ENCODE data around the gene ADIPOQ.

DNA sequence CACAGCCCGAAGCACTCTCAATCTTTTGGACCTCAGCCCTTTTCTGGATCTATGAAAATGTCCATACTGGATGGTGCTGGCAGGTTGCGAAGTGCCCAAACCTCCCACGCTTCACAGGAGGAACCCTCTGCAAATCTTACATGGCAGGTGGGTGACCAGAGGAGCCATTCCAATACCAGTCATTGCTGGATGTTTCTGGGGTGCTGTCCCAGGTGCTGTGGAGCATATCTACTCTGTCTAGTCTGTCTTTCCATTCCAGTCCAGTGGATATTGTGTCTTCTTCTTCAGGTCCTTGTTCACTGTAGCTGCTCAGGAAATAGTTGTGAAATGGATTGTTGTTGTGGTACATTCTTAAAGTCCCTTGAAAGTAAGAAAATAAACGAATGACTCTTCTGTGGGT is 10.7 kb upstream of the ADIPOQ start:
- TF ChIP-seq, protein P1, sequence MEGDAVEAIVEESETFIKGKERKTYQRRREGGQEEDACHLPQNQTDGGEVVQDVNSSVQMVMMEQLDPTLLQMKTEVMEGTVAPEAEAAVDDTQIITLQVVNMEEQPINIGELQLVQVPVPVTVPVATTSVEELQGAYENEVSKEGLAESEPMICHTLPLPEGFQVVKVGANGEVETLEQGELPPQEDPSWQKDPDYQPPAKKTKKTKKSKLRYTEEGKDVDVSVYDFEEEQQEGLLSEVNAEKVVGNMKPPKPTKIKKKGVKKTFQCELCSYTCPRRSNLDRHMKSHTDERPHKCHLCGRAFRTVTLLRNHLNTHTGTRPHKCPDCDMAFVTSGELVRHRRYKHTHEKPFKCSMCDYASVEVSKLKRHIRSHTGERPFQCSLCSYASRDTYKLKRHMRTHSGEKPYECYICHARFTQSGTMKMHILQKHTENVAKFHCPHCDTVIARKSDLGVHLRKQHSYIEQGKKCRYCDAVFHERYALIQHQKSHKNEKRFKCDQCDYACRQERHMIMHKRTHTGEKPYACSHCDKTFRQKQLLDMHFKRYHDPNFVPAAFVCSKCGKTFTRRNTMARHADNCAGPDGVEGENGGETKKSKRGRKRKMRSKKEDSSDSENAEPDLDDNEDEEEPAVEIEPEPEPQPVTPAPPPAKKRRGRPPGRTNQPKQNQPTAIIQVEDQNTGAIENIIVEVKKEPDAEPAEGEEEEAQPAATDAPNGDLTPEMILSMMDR (IDR thresholded peaks at IDR 0.05; ENCODE audit: low read depth, low read length, missing input control) = no peak
- TF ChIP-seq, protein P2, sequence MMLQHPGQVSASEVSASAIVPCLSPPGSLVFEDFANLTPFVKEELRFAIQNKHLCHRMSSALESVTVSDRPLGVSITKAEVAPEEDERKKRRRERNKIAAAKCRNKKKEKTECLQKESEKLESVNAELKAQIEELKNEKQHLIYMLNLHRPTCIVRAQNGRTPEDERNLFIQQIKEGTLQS (IDR thresholded peaks at IDR 0.05) = no peak
- TF ChIP-seq, protein P3, sequence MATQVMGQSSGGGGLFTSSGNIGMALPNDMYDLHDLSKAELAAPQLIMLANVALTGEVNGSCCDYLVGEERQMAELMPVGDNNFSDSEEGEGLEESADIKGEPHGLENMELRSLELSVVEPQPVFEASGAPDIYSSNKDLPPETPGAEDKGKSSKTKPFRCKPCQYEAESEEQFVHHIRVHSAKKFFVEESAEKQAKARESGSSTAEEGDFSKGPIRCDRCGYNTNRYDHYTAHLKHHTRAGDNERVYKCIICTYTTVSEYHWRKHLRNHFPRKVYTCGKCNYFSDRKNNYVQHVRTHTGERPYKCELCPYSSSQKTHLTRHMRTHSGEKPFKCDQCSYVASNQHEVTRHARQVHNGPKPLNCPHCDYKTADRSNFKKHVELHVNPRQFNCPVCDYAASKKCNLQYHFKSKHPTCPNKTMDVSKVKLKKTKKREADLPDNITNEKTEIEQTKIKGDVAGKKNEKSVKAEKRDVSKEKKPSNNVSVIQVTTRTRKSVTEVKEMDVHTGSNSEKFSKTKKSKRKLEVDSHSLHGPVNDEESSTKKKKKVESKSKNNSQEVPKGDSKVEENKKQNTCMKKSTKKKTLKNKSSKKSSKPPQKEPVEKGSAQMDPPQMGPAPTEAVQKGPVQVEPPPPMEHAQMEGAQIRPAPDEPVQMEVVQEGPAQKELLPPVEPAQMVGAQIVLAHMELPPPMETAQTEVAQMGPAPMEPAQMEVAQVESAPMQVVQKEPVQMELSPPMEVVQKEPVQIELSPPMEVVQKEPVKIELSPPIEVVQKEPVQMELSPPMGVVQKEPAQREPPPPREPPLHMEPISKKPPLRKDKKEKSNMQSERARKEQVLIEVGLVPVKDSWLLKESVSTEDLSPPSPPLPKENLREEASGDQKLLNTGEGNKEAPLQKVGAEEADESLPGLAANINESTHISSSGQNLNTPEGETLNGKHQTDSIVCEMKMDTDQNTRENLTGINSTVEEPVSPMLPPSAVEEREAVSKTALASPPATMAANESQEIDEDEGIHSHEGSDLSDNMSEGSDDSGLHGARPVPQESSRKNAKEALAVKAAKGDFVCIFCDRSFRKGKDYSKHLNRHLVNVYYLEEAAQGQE (IDR thresholded peaks at IDR 0.05) = no peak
- TF ChIP-seq FOXA2 (IDR thresholded peaks at IDR 0.05) (no peak), YY1 (IDR thresholded peaks at IDR 0.05) (no peak), JUND (IDR thresholded peaks at IDR 0.05) (no peak), GABPA (IDR thresholded peaks at IDR 0.05 in 1 of 2, conservative IDR thresholded peaks at IDR 0.05 in 1 of 2) (no peak)

Measured in liver (tissue), 3 donors.